Activated naive CD8-positive, alpha-beta T cell treated with anti-CD3 and anti-CD28 coated beads for 36 hours (primary cell): Measurements from ENCODE around the gene IP6K2. TPM values are rescaled to one million over a fixed set of nuclear protein-coding genes. Genes with fewer than 3 reads are reported as not detected.

Source experiments
- DNase-seq: peaks from one replicate; pipeline ENCODE4 v3.0.0; 2021
- H3K27ac Mint-ChIP-seq: one replicate; pipeline ENCODE4 v1.8.0; 2022; ENCODE audit warnings: mild to moderate bottlenecking, moderate library complexity, mixed read lengths
- H3K27me3 Mint-ChIP-seq: one replicate; pipeline ENCODE4 v1.8.0; 2022; ENCODE audit warnings: mild to moderate bottlenecking, mixed read lengths
- H3K36me3 Mint-ChIP-seq: one replicate; pipeline ENCODE4 v1.8.0; 2021; ENCODE audit warnings: mild to moderate bottlenecking, mixed read lengths
- H3K4me1 Mint-ChIP-seq: one replicate; pipeline ENCODE4 v1.8.0; 2021; ENCODE audit warnings: mixed read lengths
- H3K4me3 Mint-ChIP-seq: one replicate; pipeline ENCODE4 v1.8.0; 2022; ENCODE audit warnings: mild to moderate bottlenecking, moderate library complexity, mixed read lengths
- H3K9me3 Mint-ChIP-seq: one replicate; pipeline ENCODE4 v1.8.0; 2022; ENCODE audit warnings: mixed read lengths
- total RNA-seq, 2 experiments: library from RNA; stranded (reverse); gene quantifications; one replicate each; pipeline ENCODE4 v1.2.3, GENCODE V29; 2021

IP6K2 gene
- total RNA-seq, 2 experiments from 2014 or later: 42.6 to 49.9 TPM

DNA sequence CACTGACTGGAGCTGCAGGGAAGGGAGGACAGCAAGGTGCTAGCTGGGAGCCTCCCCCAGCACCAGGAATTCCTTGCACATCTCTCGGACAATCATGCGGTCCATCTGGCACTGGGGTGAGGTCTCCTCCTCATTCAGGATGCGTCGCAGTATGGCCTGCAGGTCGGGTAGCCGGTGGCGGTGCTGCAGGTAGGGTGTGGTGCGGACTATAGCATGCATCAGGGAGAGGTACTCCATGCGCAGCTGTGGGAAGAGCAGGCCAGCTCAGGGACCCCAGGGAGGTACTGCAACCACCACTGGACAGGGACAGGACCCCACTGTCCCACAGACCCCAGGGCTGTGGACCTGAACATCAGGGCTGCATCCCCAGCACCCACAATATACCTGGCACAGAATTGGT, 42.5 kb downstream of the IP6K2 start:
- Mint-ChIP-seq H3K27me3 (no peaks in the 10 kb centered on the region), H3K27ac (no peak overlapping the region), H3K36me3 (peaks cover 29% of the 10 kb centered on the region), H3K4me1 (no peaks in the 10 kb centered on the region), H3K9me3 (no peaks in the 10 kb centered on the region), H3K4me3 (no peak overlapping the region)
- DNase-seq: no peak

DNA sequence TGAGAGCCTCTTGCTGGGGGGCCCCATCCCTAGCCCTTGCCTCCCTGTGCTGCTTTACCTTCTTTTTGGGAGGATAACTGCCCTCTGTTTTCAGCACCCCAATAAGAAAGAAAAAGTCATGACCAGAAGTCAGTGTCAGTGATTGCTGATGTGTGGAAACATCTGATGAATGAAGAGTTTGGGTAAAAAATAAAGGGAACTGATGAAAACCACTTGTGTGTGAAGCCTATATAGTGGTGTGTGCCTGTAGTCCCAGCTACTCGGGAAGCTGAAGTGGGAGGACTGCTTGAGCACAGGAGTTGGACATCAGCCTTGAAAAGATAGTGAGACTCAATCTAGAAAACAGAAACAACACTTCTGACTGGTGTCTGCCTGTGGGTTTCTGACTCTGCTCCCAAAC, 44.5 kb downstream of the IP6K2 start:
- Mint-ChIP-seq H3K36me3 (peaks cover 22% of the 10 kb centered on the region), H3K4me1 (no peaks in the 10 kb centered on the region), H3K4me3 (no peak overlapping the region), H3K27ac (no peak overlapping the region), H3K9me3 (no peaks in the 10 kb centered on the region), H3K27me3 (no peaks in the 10 kb centered on the region)
- no peak for DNase-seq

DNA sequence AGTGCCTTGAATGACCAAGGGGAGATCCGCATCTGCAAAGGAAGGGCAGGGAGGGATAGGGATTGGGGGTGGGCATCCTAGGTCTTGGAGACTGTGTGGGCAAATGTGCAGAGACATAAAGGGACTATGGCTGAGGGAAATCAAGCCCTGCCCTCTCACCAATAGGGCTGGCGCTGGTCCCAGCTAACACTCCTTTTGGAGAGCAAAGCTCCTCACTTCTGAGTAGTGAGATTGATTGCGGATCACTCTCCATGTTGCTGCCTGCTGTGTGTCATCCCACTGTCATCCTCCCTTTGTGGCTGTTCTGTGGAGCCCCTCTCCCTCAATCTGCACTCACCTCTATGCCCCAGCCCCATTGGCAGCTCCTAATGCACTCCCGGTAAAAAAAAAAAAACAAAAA, 52.1 kb downstream of the IP6K2 start:
- H3K4me3 Mint-ChIP-seq: no peak overlapping the region
- peaks cover 8% of the 10 kb centered on the region for H3K36me3 Mint-ChIP-seq
- no peaks in the 10 kb centered on the region for H3K9me3 Mint-ChIP-seq
- H3K4me1 Mint-ChIP-seq: peaks cover 11% of the 10 kb centered on the region
- peaks cover 39% of the 10 kb centered on the region for H3K27me3 Mint-ChIP-seq
- DNase-seq: no peak
- H3K27ac Mint-ChIP-seq: no peak overlapping the region

DNA sequence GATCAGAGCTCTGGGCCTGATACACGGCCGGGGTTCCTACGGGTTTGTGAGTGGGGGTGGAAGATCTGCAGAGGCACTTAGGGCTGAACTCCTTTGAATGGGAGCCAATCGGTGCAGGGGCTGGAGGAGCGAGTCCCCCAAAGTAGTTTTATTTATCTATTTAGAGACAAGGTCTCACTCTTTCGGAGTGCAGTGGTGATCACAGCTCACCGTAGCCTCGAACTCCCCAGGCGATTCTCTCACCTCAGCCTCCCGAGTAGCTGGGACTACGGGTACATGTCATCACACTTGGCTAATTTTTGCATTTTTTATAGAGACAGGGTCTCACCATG, 52.7 kb downstream of the IP6K2 start:
- H3K36me3 Mint-ChIP-seq: peaks cover 6% of the 10 kb centered on the region
- no peak overlapping the region for H3K4me3 Mint-ChIP-seq
- H3K27me3 Mint-ChIP-seq: peaks cover 43% of the 10 kb centered on the region
- no peak for DNase-seq
- no peaks in the 10 kb centered on the region for H3K9me3 Mint-ChIP-seq
- no peak overlapping the region for H3K27ac Mint-ChIP-seq
- peaks cover 11% of the 10 kb centered on the region for H3K4me1 Mint-ChIP-seq

DNA sequence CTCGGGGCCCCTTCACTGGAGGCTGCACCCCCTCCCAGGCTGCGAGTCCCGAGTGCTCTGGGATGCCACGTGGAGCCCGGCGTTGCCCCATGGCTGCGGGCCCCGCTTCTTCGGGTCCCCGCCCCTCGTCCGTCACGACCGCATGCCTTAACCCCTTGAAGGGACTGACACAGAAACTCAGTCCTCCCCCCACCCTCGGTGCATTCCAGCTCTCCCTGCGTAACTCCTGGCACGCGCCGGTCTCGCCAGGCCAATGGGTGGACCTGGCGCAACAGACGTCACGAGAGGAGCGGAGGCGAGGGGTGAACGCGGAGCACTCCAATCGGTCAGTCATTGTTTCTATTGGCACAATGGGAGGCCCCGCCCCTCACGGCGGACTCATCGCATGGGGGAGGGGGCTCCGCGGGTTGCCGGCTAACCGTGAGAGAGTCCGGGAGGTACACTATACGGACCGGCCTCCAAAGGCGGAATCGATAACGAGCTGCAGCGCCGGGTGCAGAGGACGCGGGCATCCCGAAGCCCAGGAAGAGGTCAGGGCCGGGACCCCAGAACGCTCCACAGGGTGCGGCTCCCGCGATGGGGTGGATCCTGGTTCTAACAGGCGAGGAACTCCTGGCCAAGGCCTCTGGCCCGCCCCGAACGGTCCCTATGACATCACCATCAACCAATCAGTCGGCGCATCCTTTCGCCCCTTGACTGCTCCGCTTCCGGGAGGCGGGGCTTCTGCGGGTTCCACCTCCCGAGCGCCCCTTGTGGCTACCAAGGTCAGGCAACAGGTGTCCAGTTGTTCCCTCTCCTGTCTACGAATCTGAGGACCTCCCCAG, 53.3 kb downstream of the IP6K2 start:
- peak; percentile 91 for DNase-seq
- Mint-ChIP-seq H3K9me3 (no peaks in the 10 kb centered on the region), H3K27me3 (peaks cover 43% of the 10 kb centered on the region), H3K36me3 (peaks cover 6% of the 10 kb centered on the region), H3K4me3 (peak overlapping the region; percentile 83), H3K27ac (peak overlapping the region; percentile 84), H3K4me1 (peaks cover 11% of the 10 kb centered on the region)

DNA sequence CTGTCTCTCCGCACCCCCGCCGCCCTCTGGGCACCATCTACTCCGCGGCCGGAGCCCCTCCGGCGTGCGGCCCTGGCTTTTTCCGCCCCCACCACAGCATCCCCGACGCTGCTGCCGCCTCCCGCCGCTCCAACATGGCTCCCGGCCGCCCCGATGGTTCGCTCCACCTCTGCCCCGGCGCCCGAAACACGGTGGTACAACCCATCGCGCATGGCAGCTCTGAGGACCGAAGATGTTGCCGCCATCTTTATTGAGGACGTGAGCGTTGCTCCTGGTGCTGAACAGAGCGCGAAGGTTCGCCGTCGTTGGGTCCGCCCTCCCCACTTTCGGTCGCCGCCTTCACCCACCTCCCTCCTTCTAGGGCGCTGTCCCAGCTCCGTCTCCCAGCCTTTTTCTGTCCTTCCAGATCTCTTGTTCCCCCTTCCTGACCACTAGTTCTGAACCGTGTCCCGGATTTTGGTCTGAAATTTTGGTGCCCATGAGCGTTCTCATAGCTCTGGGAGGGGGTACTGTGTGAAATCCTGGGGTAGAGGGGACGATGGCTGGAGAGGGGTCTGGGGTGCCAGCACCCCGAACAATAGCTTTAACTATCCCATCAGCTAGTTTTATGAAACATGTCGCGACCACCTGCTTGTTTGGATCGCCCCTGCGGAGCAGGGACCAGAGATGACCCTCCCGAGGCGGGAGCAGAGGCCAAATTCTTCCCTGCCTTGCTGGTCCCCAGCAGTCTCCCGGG, 54.1 kb downstream of the IP6K2 start, which contains the start of gene CELSR3:
TSS of gene CELSR3 (minus strand) at position 134 of the 736 bp plus-strand sequence. CDS start 252 bp downstream, outside the sequence.
- no peaks in the 10 kb centered on the region for H3K9me3 Mint-ChIP-seq
- H3K27me3 Mint-ChIP-seq: peaks cover 43% of the 10 kb centered on the region
- peak within 1 kb of the TSS; percentile 83 for H3K4me3 Mint-ChIP-seq
- H3K27ac Mint-ChIP-seq: peak within 1 kb of the TSS; percentile 84
- peaks cover 11% of the 10 kb centered on the region for H3K4me1 Mint-ChIP-seq
- DNase-seq: peak; percentile 73
- peaks cover 5% of the 10 kb centered on the region for H3K36me3 Mint-ChIP-seq

DNA sequence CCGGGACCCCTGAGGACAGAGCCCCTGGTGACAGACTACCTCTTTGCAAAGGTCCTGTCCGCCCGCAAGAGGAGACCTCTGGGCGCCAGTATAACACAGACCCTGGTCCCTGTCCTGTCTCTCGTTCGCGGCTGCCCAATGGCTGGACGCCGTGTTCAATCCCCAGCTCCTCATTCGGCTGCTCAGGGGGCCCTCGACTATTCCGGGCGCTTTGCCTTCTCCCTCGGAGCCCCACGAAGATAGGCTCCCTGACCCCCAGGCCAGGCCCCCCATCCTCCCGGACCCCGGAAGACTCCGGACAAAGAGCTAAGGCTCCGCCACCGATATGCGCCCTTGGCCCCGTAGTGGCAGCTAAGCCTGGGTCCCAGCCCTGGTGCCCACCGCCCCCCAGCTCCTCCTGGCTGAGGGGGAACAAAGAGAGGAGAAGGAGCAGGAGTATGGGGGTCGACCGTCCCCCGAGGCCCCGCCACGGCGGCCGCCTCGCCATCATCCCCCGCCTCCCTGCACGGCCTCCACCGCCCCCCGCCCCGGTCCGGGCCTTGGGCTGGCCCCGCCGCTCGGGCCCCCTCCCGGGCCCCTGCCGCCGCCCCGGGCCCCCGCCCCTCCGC, 54.8 kb downstream of the IP6K2 start:
- Mint-ChIP-seq H3K36me3 (peaks cover 4% of the 10 kb centered on the region), H3K27me3 (peaks cover 43% of the 10 kb centered on the region), H3K27ac (no peak overlapping the region), H3K9me3 (no peaks in the 10 kb centered on the region), H3K4me3 (no peak overlapping the region), H3K4me1 (peaks cover 14% of the 10 kb centered on the region)
- no peak for DNase-seq

DNA sequence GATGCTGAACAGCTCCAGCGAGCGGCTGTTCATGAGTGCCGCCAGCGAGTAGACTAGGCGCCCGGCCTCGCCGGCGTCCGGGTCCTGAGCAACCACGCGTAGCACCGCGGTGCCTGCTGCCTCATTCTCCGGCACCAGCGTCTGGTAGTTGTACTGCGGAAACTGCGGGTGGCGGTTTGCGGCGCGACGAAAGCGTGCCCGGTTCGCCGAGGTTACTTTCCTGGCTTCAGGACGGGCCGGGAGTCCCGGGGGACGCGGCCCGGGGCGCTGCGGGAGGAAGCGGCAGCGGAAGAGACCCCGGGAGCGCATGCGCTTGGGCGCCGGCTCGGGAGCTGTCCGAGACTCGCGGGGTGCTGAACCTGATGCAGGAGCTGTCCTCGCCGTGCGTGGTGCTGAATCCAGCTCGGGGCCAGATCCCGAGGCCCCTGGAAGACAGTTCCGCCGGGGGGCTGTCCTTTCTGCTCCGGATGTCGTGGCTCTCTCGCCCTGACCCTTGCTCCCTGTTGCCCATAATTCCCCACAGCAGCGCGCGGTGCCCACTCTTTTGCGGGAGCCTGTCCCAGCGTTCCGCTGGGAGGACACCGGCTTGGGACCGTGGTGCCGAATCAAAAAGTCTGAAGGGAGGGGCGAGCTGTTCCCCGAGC, 55.4 kb downstream of the IP6K2 start:
- Mint-ChIP-seq H3K27me3 (peaks cover 43% of the 10 kb centered on the region), H3K27ac (no peak overlapping the region), H3K4me3 (peak overlapping the region; percentile 34), H3K36me3 (peaks cover 7% of the 10 kb centered on the region), H3K9me3 (no peaks in the 10 kb centered on the region), H3K4me1 (peaks cover 14% of the 10 kb centered on the region)
- peak; percentile 77 for DNase-seq

DNA sequence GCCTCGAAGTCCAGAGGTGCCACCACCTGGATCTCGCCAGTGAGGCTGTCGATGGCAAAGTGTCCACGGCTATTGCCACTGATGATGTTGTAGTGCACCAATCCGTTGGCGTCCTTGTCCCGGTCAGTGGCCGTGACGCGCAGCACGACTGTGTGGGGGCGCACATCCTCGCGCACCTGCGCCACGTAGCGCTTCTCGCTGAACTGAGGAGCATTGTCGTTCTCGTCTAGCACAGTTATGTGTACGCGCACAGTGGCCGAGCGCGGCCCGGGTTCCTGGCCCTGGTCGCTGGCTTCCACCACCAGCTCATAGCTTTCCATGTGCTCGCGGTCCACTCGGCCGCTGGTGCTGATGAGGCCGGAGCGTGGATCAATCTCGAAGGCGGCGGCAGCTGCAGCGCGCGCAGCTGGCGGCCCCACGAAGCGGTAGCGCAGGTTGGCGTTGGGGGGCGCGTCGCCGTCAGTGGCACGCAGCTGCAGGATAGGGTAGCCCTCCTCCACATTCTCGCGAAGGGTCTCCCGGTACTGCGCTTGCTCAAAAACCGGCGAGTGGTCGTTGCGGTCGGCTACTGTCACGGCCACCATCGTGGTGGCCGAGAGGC, 56.1 kb downstream of the IP6K2 start:
- no peak overlapping the region for H3K4me3 Mint-ChIP-seq
- DNase-seq: no peak
- no peak overlapping the region for H3K27ac Mint-ChIP-seq
- H3K4me1 Mint-ChIP-seq: peaks cover 14% of the 10 kb centered on the region
- peaks cover 8% of the 10 kb centered on the region for H3K36me3 Mint-ChIP-seq
- H3K27me3 Mint-ChIP-seq: peaks cover 43% of the 10 kb centered on the region
- H3K9me3 Mint-ChIP-seq: no peaks in the 10 kb centered on the region

DNA sequence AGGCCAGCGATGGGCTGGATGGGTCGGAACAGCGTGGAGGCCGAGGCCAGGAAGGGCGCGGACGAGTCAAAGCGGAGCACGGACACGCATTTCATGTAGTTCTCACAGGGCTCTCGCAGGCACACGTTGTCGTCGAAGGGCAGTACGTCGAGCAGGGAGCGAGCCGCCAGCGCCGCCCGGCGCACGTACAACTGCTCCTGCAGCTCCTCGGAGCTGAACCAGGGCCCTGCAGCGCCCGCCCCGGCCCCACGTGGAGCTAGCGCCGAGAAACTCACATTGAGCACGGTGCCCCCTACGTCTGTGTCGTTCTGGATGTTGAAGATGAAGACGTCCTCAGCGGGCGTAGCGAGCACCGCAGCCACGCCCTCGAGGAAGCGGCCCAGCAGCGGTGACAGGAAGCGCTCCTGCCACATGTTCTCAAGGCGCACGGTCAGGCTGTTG, 60.2 kb downstream of the IP6K2 start:
- DNase-seq: peak; percentile 55
- H3K36me3 Mint-ChIP-seq: peaks cover 19% of the 10 kb centered on the region
- H3K4me1 Mint-ChIP-seq: peaks cover 11% of the 10 kb centered on the region
- peak overlapping the region; percentile 80 for H3K4me3 Mint-ChIP-seq
- H3K27ac Mint-ChIP-seq: peak overlapping the region; percentile 86
- no peaks in the 10 kb centered on the region for H3K9me3 Mint-ChIP-seq
- peaks cover 20% of the 10 kb centered on the region for H3K27me3 Mint-ChIP-seq

DNA sequence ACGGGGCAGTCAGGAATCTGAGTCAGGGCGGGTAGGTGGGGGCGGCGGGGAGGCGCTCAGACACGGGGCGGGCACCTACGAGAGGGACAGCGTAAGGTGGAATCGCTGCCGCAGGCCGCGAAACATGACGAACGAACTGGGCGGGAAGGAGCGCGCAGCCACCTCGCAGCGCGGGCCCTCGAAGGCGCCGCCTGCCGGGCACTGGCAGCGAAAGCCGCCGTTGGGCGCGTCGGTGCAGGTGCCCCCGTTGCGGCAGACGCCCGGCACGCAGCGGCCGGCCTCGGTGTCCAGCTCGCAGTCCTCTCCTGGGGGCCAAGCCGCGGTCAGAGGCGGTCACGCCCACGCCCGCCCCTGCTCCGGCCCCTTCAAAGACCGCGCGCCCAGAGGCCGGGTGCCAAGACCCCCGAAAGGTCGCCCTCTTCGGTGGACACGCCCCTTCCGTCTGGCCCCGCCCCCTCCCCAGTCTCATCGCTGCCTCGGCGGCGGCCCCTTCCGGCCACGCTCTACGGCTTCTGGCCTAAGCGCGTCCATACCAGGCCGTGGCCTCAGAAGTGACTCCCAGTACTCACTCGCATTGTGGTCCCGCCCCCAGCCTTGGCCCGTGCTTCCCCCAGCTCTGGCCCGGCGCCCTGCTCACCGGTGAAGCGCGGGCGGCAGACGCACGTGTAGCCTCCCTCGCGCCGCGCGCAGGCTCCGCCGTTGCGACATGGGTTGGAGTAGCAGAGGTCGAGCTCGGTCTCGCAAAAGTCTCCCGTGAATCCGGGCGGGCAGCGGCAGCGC, 60.8 kb downstream of the IP6K2 start:
- Mint-ChIP-seq H3K27me3 (peaks cover 14% of the 10 kb centered on the region), H3K4me3 (peak overlapping the region; percentile 83), H3K36me3 (peaks cover 19% of the 10 kb centered on the region), H3K27ac (peak overlapping the region; percentile 91), H3K9me3 (no peaks in the 10 kb centered on the region), H3K4me1 (peaks cover 10% of the 10 kb centered on the region)
- peak; percentile 92 for DNase-seq

DNA sequence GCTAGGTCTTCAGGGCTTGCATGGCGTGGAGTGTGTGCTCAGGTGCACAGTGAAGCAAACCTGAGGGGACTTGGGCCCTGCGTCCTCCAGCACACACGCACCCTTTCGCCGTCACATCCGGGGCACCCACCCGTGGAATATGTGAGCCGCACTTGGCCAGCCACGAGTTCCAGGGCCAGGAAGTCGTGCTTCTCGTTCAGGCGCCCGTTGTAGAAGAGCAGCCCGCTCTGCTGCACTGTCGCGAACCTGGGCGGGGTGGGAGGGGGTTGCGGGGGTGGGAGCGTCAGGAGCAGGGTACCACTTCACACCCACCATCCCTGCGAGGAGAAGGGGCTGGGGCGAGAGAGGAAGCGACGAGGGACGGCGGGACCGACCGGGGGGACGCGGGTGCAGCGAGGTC, 61.4 kb downstream of the IP6K2 start:
- peak; percentile 72 for DNase-seq
- Mint-ChIP-seq H3K36me3 (peaks cover 19% of the 10 kb centered on the region), H3K4me1 (peaks cover 10% of the 10 kb centered on the region), H3K9me3 (no peaks in the 10 kb centered on the region), H3K27ac (peak overlapping the region; percentile 91), H3K4me3 (peak overlapping the region; percentile 83), H3K27me3 (peaks cover 9% of the 10 kb centered on the region)

DNA sequence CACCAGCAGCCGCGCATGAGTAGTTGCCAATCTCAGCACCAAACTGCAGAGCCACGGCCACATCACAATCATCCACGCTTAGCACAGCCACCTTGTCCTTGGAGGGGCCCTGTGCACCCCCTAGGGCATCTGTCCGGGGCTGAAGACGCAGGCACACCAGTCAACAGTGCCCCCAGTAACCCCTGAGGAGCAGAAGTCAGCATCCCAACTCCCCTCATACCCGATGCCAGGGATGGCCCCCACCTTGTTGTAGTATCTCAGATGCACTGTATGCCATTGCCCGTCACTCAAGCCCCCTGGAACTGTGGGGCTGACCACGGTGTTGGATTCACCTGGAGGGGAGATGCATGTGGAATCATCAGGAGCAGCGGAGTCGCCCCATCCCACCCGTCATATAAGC, 62.0 kb downstream of the IP6K2 start:
- H3K4me1 Mint-ChIP-seq: peaks cover 10% of the 10 kb centered on the region
- H3K27ac Mint-ChIP-seq: peak overlapping the region; percentile 91
- no peaks in the 10 kb centered on the region for H3K9me3 Mint-ChIP-seq
- DNase-seq: no peak
- H3K36me3 Mint-ChIP-seq: peaks cover 19% of the 10 kb centered on the region
- H3K4me3 Mint-ChIP-seq: peak overlapping the region; percentile 83
- H3K27me3 Mint-ChIP-seq: peaks cover 6% of the 10 kb centered on the region
